Calu3 (cell line): ENCODE data around the gene MAEA. TPM values are rescaled to one million over a fixed set of nuclear protein-coding genes. Genes with fewer than 3 reads are reported as not detected.

Experiments used
- BruUV-seq: library from RNA; stranded (reverse); fragments of 400-500 nt; replicated peaks from 2 replicates; lab custom pipeline; 2021; lab: Mats Ljungman, UMichigan
- CTCF ChIA-PET: fragments of 300-600 bp; sonication (Branson Sonifier 250); formaldehyde crosslinking; loops from one replicate; lab custom pipeline; 2022; ENCODE audit warnings: antibody characterized with exemption; lab: Charles Lee
- DNase-seq: peaks from one replicate; pipeline ENCODE4 v3.0.0; 2022
- H3K27ac Mint-ChIP-seq: one replicate; pipeline ENCODE4 v1.8.0; 2022; ENCODE audit warnings: mixed read lengths; ENCODE audit not compliant: unreplicated experiment
- H3K27me3 Mint-ChIP-seq: one replicate; pipeline ENCODE4 v1.8.0; 2022; ENCODE audit warnings: mixed read lengths; ENCODE audit not compliant: unreplicated experiment
- H3K36me3 Mint-ChIP-seq: one replicate; pipeline ENCODE4 v1.8.0; 2022; ENCODE audit warnings: mild to moderate bottlenecking, moderate library complexity, mixed read lengths; ENCODE audit not compliant: insufficient read depth, unreplicated experiment
- H3K4me1 Mint-ChIP-seq: one replicate; pipeline ENCODE4 v1.8.0; 2022; ENCODE audit warnings: mild to moderate bottlenecking, low read depth, mixed read lengths; ENCODE audit not compliant: unreplicated experiment
- H3K4me3 Mint-ChIP-seq: one replicate; pipeline ENCODE4 v1.8.0; 2022; ENCODE audit warnings: mild to moderate bottlenecking, low read depth, moderate library complexity, mixed read lengths; ENCODE audit not compliant: unreplicated experiment
- H3K9me3 Mint-ChIP-seq: one replicate; pipeline ENCODE4 v1.8.0; 2022; ENCODE audit warnings: low read depth, mixed read lengths; ENCODE audit not compliant: unreplicated experiment
- intact Hi-C: fragments of 100-400 bp; cut with micrococcal nuclease; formaldehyde crosslinking; loops from one replicate; pipeline ENCODE4 v1.10.0; 2022; ENCODE audit not compliant: unreplicated experiment
- total RNA-seq: library from RNA; stranded (reverse); gene quantifications from 2 replicates; pipeline ENCODE4 v1.2.3, GENCODE V29; 2022
- TF ChIP-seq, protein P1 (sequence below): fragments of 200-600 bp; IDR thresholded peaks from one replicate; pipeline ENCODE4 v1.8.0; 2022; ENCODE audit warnings: antibody characterized with exemption; ENCODE audit not compliant: unreplicated experiment

MAEA gene
- total RNA-seq, 1 experiment from 2014 or later, result 59.0 TPM

DNA sequence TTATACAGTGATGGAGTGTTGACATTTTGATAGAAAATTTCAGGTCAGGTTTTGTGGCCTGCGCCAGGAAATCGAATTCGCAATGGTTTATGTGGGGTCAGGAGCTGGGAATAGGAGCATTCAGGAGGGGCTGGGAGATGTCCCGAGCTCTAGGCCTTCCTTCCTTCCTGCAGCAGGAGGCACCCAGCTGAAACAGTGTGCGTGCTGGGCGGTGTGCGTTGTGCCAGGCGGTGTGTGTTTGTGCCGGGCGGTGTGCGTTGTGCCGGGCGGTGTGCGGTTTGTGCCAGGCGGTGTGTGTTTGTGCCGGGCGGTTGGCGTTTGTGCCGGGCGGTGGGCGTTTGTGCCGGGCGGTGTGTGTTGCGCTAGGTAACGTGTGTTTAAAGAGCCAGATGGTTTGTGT lies 59.1 kb downstream of the MAEA start:
- Mint-ChIP-seq H3K36me3 (peaks cover 38% of the 10 kb centered on the region), H3K4me3 (no peak overlapping the region), H3K27me3 (no peaks in the 10 kb centered on the region), H3K27ac (peak overlapping the region; percentile 45), H3K9me3 (no peaks in the 10 kb centered on the region), H3K4me1 (peaks cover 30% of the 10 kb centered on the region)
- intact Hi-C loops, result no loop called here
- BruUV-seq, result no TSS peak
- DNase-seq, result no peak
- TF ChIP-seq, protein P1, sequence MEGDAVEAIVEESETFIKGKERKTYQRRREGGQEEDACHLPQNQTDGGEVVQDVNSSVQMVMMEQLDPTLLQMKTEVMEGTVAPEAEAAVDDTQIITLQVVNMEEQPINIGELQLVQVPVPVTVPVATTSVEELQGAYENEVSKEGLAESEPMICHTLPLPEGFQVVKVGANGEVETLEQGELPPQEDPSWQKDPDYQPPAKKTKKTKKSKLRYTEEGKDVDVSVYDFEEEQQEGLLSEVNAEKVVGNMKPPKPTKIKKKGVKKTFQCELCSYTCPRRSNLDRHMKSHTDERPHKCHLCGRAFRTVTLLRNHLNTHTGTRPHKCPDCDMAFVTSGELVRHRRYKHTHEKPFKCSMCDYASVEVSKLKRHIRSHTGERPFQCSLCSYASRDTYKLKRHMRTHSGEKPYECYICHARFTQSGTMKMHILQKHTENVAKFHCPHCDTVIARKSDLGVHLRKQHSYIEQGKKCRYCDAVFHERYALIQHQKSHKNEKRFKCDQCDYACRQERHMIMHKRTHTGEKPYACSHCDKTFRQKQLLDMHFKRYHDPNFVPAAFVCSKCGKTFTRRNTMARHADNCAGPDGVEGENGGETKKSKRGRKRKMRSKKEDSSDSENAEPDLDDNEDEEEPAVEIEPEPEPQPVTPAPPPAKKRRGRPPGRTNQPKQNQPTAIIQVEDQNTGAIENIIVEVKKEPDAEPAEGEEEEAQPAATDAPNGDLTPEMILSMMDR, result no peak
- CTCF ChIA-PET, result no interaction called here

DNA sequence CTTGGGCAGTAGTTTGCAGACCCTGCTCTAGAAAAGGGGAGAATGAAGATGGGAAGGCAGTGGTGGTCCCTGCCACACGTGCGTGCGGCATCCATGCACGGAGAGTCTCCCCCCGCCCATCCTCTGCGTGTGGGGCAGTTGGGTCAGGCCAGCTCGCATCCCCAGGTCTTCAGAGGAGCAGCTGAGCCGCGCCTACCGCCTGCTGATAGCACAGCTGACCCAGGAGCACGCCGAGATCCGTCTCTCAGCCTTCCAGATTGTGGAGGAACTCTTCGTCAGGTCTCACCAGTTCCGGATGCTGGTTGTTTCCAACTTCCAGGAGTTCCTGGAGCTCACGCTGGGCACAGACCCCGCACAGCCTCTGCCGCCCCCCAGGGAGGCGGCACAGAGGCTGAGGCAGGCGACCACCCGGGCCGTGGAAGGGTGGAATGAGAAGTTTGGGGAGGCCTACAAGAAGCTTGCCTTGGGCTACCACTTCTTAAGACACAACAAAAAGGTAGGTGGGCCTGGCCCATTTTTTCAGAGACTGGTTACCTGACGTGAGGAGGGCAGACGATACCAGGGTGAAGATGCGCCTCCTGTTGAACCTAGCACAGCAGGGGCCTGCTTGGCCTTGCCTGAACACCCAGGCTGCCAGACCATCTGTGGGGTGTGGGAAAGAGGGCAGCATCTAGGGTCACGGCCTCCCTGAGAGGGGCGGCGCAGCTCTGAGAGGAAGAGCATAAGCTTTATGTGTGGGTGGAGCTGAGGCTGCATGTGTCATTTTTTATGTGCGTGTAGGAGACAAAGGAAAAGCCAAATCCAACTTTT lies 59.9 kb downstream of the MAEA start:
- Mint-ChIP-seq H3K9me3 (no peaks in the 10 kb centered on the region), H3K27ac (no peak overlapping the region), H3K4me3 (no peak overlapping the region), H3K4me1 (peaks cover 26% of the 10 kb centered on the region), H3K27me3 (no peaks in the 10 kb centered on the region), H3K36me3 (peaks cover 35% of the 10 kb centered on the region)
- BruUV-seq, result no TSS peak
- CTCF ChIA-PET, result no interaction called here
- intact Hi-C loops, result no loop called here
- TF ChIP-seq, protein P1, result no peak
- no peak for DNase-seq

DNA sequence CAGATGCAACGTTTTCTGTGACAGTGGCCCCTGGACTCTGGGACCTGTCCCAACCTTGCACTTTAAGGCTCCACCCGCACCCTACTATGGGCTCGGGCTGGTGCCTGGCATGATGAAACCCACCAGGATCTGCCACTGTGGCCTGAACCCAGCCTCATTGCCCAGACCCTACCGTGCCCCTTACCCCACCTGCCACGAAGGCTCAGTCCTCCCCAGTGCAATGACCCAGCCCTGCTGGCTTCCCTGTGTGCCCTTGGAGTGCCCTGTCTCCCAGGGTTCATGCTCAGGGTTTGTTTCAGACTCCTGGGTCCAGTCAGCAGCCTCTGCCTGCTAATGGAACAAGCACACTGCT lies 60.5 kb downstream of the MAEA start:
- TF ChIP-seq, protein P1, result no peak
- H3K9me3 Mint-ChIP-seq, result no peaks in the 10 kb centered on the region
- H3K27me3 Mint-ChIP-seq, result no peaks in the 10 kb centered on the region
- no TSS peak for BruUV-seq
- H3K4me1 Mint-ChIP-seq, result peaks cover 20% of the 10 kb centered on the region
- no peak overlapping the region for H3K4me3 Mint-ChIP-seq
- no peak overlapping the region for H3K27ac Mint-ChIP-seq
- peaks cover 29% of the 10 kb centered on the region for H3K36me3 Mint-ChIP-seq
- CTCF ChIA-PET, result no interaction called here
- no peak for DNase-seq
- intact Hi-C loops, result no loop called here

DNA sequence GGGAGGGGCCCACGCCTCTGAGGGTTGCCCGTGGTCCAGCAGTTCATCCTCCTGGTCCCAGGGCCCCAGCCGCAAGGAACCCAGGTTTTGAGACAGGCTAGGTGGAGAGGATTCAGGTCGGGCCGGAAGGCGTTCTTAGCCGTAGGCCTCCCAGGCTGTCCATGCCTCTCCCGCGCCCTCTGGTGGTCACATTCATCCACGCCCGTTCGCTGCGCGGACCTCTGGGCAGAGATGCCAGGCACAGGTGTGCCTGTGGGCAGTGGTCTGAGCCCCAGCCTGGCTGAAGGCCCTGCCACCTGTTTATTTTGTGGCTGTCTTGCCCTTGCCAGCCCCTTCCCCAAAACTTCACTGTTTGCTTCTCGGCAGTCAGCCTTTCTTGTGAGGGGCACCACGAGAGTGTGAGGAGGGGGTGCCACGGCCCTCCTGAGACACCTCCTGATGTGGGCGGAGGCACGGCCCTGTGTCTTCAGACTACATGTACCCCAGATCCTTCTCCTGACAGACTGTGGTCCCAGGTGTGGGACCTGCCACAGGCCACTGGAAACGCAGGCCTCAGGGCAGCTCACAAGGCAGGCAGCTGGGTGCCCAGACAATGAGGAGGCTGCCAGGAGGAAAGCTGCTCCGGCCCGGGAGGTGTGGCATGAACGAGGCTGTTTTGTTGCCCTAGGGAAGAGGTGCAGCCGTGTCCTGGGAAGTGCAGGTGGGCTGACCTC lies 62.3 kb downstream of the MAEA start:
- peak; percentile 89 for DNase-seq
- Mint-ChIP-seq H3K27ac (no peak overlapping the region), H3K4me1 (peaks cover 18% of the 10 kb centered on the region), H3K27me3 (no peaks in the 10 kb centered on the region), H3K4me3 (no peak overlapping the region), H3K9me3 (no peaks in the 10 kb centered on the region), H3K36me3 (peaks cover 16% of the 10 kb centered on the region)
- intact Hi-C loops, result no loop called here
- CTCF ChIA-PET, result no interaction called here
- TF ChIP-seq, protein P1, result peak; percentile 62
- no TSS peak for BruUV-seq
